Stimulated activated CD4-positive, alpha-beta T cell treated with anti-CD3 and anti-CD28 coated beads, Interleukin-1b, Interleukin-23, amount 100 ng/mL, for 24 hours (primary cell): ENCODE data around the gene STAP1.
"Not testable (repeated sequence)": the region's sequence is repeated elsewhere in the genome, so short reads cannot be mapped to it uniquely, and the experiment has no call there.

Experiments used
- DNase-seq, 4 experiments: peaks; one replicate each; pipeline ENCODE4 v3.0.0-alpha.2; 2020; ENCODE audit warnings: low read depth in 4 of 4, low spot score in 1 of 4

STAP1 gene

GRCh38 chr4:67558493-67558892 lies at the start of gene STAP1:
Gene STAP1 (plus strand): TSS chr4:67558727. CDS start chr4:67558810, 83 bp downstream.
- DNase-seq = no peak

GRCh38 chr4:67512501-67512900 lies 46.0 kb upstream of the STAP1 start:
- DNase-seq = no peak

- no peak for DNase-seq
Observed at GRCh38 chr4:67520141-67520540, 38.4 kb upstream of the STAP1 start.

GRCh38 chr4:67521506-67521905 lies 37.0 kb upstream of the STAP1 start:
- no peak for DNase-seq

GRCh38 chr4:67522230-67522629 lies 36.3 kb upstream of the STAP1 start:
- no peak for DNase-seq

GRCh38 chr4:67522851-67523671 lies 35.5 kb upstream of the STAP1 start:
- DNase-seq = no peak

GRCh38 chr4:67524140-67524539 lies 34.4 kb upstream of the STAP1 start:
- not testable (repeated sequence) for DNase-seq

GRCh38 chr4:67531379-67531962 lies 27.1 kb upstream of the STAP1 start:
- no peak for DNase-seq

GRCh38 chr4:67532397-67532796 lies 26.1 kb upstream of the STAP1 start:
- not testable (repeated sequence) for DNase-seq

GRCh38 chr4:67533112-67533511 lies 25.4 kb upstream of the STAP1 start:
- DNase-seq = no peak

GRCh38 chr4:67535280-67535840 lies 23.2 kb upstream of the STAP1 start:
- no peak for DNase-seq

- DNase-seq = no peak
Observed at GRCh38 chr4:67539830-67540229, 18.7 kb upstream of the STAP1 start.

- no peak for DNase-seq
Observed at GRCh38 chr4:67542076-67542475, 16.5 kb upstream of the STAP1 start.

GRCh38 chr4:67545199-67546003 lies 13.1 kb upstream of the STAP1 start, which contains the start of gene CENPC:
Gene CENPC (minus strand): TSS chr4:67545503. CDS start chr4:67545355, 148 bp downstream.
- DNase-seq = peak; percentile 77 to 94 (median 89)

- no peak for DNase-seq
Observed at GRCh38 chr4:67546004-67546356, 12.5 kb upstream of the STAP1 start.

- DNase-seq = no peak
Observed at GRCh38 chr4:67546971-67547370, 11.6 kb upstream of the STAP1 start.

GRCh38 chr4:67549123-67549522 lies 9.4 kb upstream of the STAP1 start:
- DNase-seq = no peak

GRCh38 chr4:67550451-67550850 lies 8.1 kb upstream of the STAP1 start:
- DNase-seq = no peak

GRCh38 chr4:67550857-67551256 lies 7.7 kb upstream of the STAP1 start:
- no peak for DNase-seq

- not testable (repeated sequence) for DNase-seq
Observed at GRCh38 chr4:67552146-67552792, 6.3 kb upstream of the STAP1 start.

GRCh38 chr4:67554096-67554495 lies 4.4 kb upstream of the STAP1 start:
- no peak for DNase-seq
